ENCODE results near the gene ERICH3. TPM values are rescaled to one million over a fixed set of nuclear protein-coding genes. Genes with fewer than 3 reads are reported as not detected.

The ERICH3 gene
- total RNA-seq, 2 experiments from 2014 or later, result not detected

GRCh38 chr1:74637296-74637695, 36.3 kb downstream of the ERICH3 start:
- Histone ChIP-seq H3K4me3 (ENCODE audit: low read length) (no peak overlapping the region), H3K27ac (ENCODE audit: low read depth in 1 of 2, low read length in 2 of 2) (no peak overlapping the region)

GRCh38 chr1:74629283-74629682, 44.3 kb downstream of the ERICH3 start:
- ATAC-seq (ENCODE audit: poor library complexity) (no peak), DNase-seq (no peak)
- Histone ChIP-seq H3K36me3 (ENCODE audit: insufficient read depth, low read length) (no peaks in the 10 kb centered on the region), H3K27ac (ENCODE audit: low read depth in 1 of 2, low read length in 2 of 2) (no peak overlapping the region), H3K9me3 (ENCODE audit: control insufficient read depth in 1 of 2, insufficient read depth in 1 of 2, low read length in 2 of 2) (no peaks in the 10 kb centered on the region), H3K27me3 (ENCODE audit: control insufficient read depth in 1 of 2, insufficient read depth in 2 of 2, low read length in 2 of 2) (no peaks in the 10 kb centered on the region), H3K4me1 (ENCODE audit: insufficient read depth, low read length) (no peaks in the 10 kb centered on the region), H3K4me3 (ENCODE audit: low read length) (no peak overlapping the region)
- no peaks in the 10 kb centered on the region for H3K36me3 Mint-ChIP-seq (ENCODE audit: low read depth)
- H3K27ac Mint-ChIP-seq, result no peak overlapping the region
- no peak overlapping the region for H3K4me3 Mint-ChIP-seq
- intact Hi-C loops (cut with DNase I, micrococcal nuclease), result no loop called here
- ChIA-PET POLR2A (no interaction called here), CTCF (no interaction called here)
- TF ChIP-seq CTCF (IDR thresholded peaks at IDR 0.05), result no peak
- peaks cover 3% of the 10 kb centered on the region for H3K27me3 Mint-ChIP-seq
- no peaks in the 10 kb centered on the region for H3K4me1 Mint-ChIP-seq (ENCODE audit: low read depth)
- H3K9me3 Mint-ChIP-seq, result no peaks in the 10 kb centered on the region

More at GRCh38 chr1:74637296-74637695, 36.3 kb downstream of the ERICH3 start:
- H3K9me3 Mint-ChIP-seq, result no peaks in the 10 kb centered on the region
- ChIA-PET POLR2A (no interaction called here), CTCF (no interaction called here)
- no peaks in the 10 kb centered on the region for H3K27me3 ChIP-seq (ENCODE audit: control insufficient read depth in 1 of 2, insufficient read depth in 2 of 2, low read length in 2 of 2)
- no peak for TF ChIP-seq CTCF (IDR thresholded peaks at IDR 0.05)
- no peaks in the 10 kb centered on the region for H3K4me1 ChIP-seq (ENCODE audit: insufficient read depth, low read length)
- H3K4me3 Mint-ChIP-seq, result no peak overlapping the region
- H3K27me3 Mint-ChIP-seq, result peaks cover 3% of the 10 kb centered on the region
- H3K9me3 ChIP-seq (ENCODE audit: control insufficient read depth in 1 of 2, insufficient read depth in 1 of 2, low read length in 2 of 2), result no peaks in the 10 kb centered on the region
- no peaks in the 10 kb centered on the region for H3K36me3 ChIP-seq (ENCODE audit: insufficient read depth, low read length)
- no peak for DNase-seq
- ATAC-seq (ENCODE audit: poor library complexity), result no peak
- H3K27ac Mint-ChIP-seq, result no peak overlapping the region
- H3K4me1 Mint-ChIP-seq (ENCODE audit: low read depth), result no peaks in the 10 kb centered on the region
- intact Hi-C loops (cut with DNase I, micrococcal nuclease), result no loop called here
- no peaks in the 10 kb centered on the region for H3K36me3 Mint-ChIP-seq (ENCODE audit: low read depth)

- H3K27ac Mint-ChIP-seq, result no peak overlapping the region
- no peak overlapping the region for H3K27ac ChIP-seq (ENCODE audit: low read depth in 1 of 2, low read length in 2 of 2)
- H3K4me1 ChIP-seq (ENCODE audit: insufficient read depth, low read length), result no peaks in the 10 kb centered on the region
- no peaks in the 10 kb centered on the region for H3K9me3 ChIP-seq (ENCODE audit: control insufficient read depth in 1 of 2, insufficient read depth in 1 of 2, low read length in 2 of 2)
- no peaks in the 10 kb centered on the region for H3K4me1 Mint-ChIP-seq (ENCODE audit: low read depth)
- no peak for ATAC-seq (ENCODE audit: poor library complexity)
- H3K36me3 ChIP-seq (ENCODE audit: insufficient read depth, low read length), result no peaks in the 10 kb centered on the region
- H3K27me3 ChIP-seq (ENCODE audit: control insufficient read depth in 1 of 2, insufficient read depth in 2 of 2, low read length in 2 of 2), result no peaks in the 10 kb centered on the region
- CTCF ChIA-PET, result no interaction called here
- POLR2A ChIA-PET, result no interaction called here
- H3K36me3 Mint-ChIP-seq (ENCODE audit: low read depth), result no peaks in the 10 kb centered on the region
- no peak overlapping the region for H3K4me3 ChIP-seq (ENCODE audit: low read length)
- peaks cover 3% of the 10 kb centered on the region for H3K27me3 Mint-ChIP-seq
- no peak for DNase-seq
- TF ChIP-seq CTCF (IDR thresholded peaks at IDR 0.05), result no peak
- intact Hi-C loops (cut with DNase I, micrococcal nuclease), result no loop called here
- H3K4me3 Mint-ChIP-seq, result no peak overlapping the region
- H3K9me3 Mint-ChIP-seq, result no peaks in the 10 kb centered on the region
Measured at GRCh38 chr1:74623716-74624115, 49.9 kb downstream of the ERICH3 start.

All from CD4-positive, alpha-beta T cell (primary cell).